SK-N-SH (cell line): ENCODE data around the gene AFM. TPM values are rescaled to one million over a fixed set of nuclear protein-coding genes. Genes with fewer than 3 reads are reported as not detected.

Experiments used
- CTCF ChIA-PET: fragments of 300-600, 350-600 bp; formaldehyde crosslinking; extraction: SDS; loops from one replicate; lab custom pipeline; 2021; lab: Yijun Ruan, JAX
- POLR2A ChIA-PET: fragments of 350-600 bp; sonication (Branson Sonifier 250); formaldehyde crosslinking; extraction: SDS; loops from one replicate; lab custom pipeline; 2020; ENCODE audit warnings: antibody characterized with exemption, inconsistent platforms; lab: Yijun Ruan, JAX
- DNase-seq: peaks from one replicate; pipeline ENCODE4 v3.0.0; 2012
- H2AFZ ChIP-seq: fragments of 200-600 bp; sonication (generic); 2 replicates; pipeline ENCODE4 v1.8.1; 2016; ENCODE audit warnings: antibody characterized with exemption, mild to moderate bottlenecking, low read depth
- H3F3A ChIP-seq: fragments of 200-600 bp; sonication (generic); replicated peaks from 2 replicates; pipeline ENCODE3; 2016; ENCODE audit warnings: antibody characterized with exemption, mild to moderate bottlenecking; ENCODE audit not compliant: insufficient read depth
- H3K27ac ChIP-seq, 2 experiments: fragments of 200-500 bp in 1 of 2; fragments of 200-600 bp in 1 of 2; sonication (Bioruptor generic) in 1 of 2; sonication (generic), shearing (Covaris generic) in 1 of 2; 2 replicates each; pipeline versions ENCODE4 v1.5.1 to v1.6.1; 2014 to 2016; ENCODE audit warnings: low read depth in 2 of 2, inconsistent platforms in 1 of 2, low read length in 1 of 2, mild to moderate bottlenecking in 1 of 2, mixed read lengths in 1 of 2
- H3K27me3 ChIP-seq: fragments of 200-600 bp; sonication (generic), shearing (Covaris generic); 2 replicates; pipeline ENCODE4 v1.6.1; 2016; ENCODE audit warnings: mixed run types; ENCODE audit not compliant: insufficient read depth
- H3K36me3 ChIP-seq, 2 experiments: fragments of 200-500 bp in 1 of 2; fragments of 200-600 bp in 1 of 2; sonication (Bioruptor generic) in 1 of 2; sonication (generic) in 1 of 2; replicated peaks in 1 of 2; 2 replicates each; pipeline versions ENCODE3 to v1.5.1; 2014 to 2016; ENCODE audit warnings: low read length in 1 of 2, mild to moderate bottlenecking in 1 of 2; ENCODE audit not compliant: insufficient read depth in 2 of 2, control insufficient read depth in 1 of 2
- H3K4me1 ChIP-seq, 2 experiments: fragments of 200-500 bp in 1 of 2; fragments of 200-600 bp in 1 of 2; sonication (Bioruptor generic) in 1 of 2; sonication (generic), shearing (Covaris generic) in 1 of 2; 2 replicates each; pipeline versions ENCODE4 v1.5.1 to v1.6.1; 2014 to 2016; ENCODE audit warnings: low read depth in 1 of 2, low read length in 1 of 2, mixed run types in 1 of 2; ENCODE audit not compliant: insufficient read depth in 2 of 2, control insufficient read depth in 1 of 2
- H3K4me2 ChIP-seq: fragments of 200-600 bp; sonication (generic), shearing (Covaris generic); 2 replicates; pipeline ENCODE4 v1.6.1; 2017; ENCODE audit warnings: mixed run types
- H3K4me3 ChIP-seq, 2 experiments: fragments of 200-500 bp in 1 of 2; fragments of 200-600 bp in 1 of 2; sonication (Bioruptor generic) in 1 of 2; sonication (generic), shearing (Covaris generic) in 1 of 2; 2 replicates each; pipeline versions ENCODE4 v1.5.1 to v1.8.1; 2014 to 2016; ENCODE audit warnings: low read depth in 2 of 2, inconsistent platforms in 1 of 2, low read length in 1 of 2, mild to moderate bottlenecking in 1 of 2, mixed read lengths in 1 of 2, moderate library complexity in 1 of 2
- H3K79me2 ChIP-seq: fragments of 200-600 bp; sonication (generic); 2 replicates; pipeline ENCODE4 v1.8.1; 2017; ENCODE audit warnings: mild to moderate bottlenecking; ENCODE audit not compliant: insufficient read depth
- H3K9ac ChIP-seq: fragments of 200-600 bp; sonication (generic); 2 replicates; pipeline ENCODE4 v1.6.1; 2017; ENCODE audit warnings: mixed run types
- H3K9me2 ChIP-seq: fragments of 200-600 bp; sonication (generic); 2 replicates; pipeline ENCODE4 v1.6.1; 2017; ENCODE audit warnings: mixed run types
- H3K9me3 ChIP-seq: fragments of 200-600 bp; sonication (generic); 2 replicates; pipeline ENCODE4 v1.6.1; 2017; ENCODE audit warnings: mixed run types, mild to moderate bottlenecking, moderate library complexity
- H4K20me1 ChIP-seq: fragments of 200-600 bp; sonication (generic); 2 replicates; pipeline ENCODE4 v1.6.1; 2017; ENCODE audit warnings: mild to moderate bottlenecking, mixed run types; ENCODE audit not compliant: insufficient read depth
- CHD2 ChIP-seq: fragments of 150-350 bp; IDR thresholded peaks from 2 replicates; pipeline ENCODE4 v1.6.1; 2018; ENCODE audit warnings: low read length; ENCODE audit not compliant: partially characterized antibody
- ELF1 ChIP-seq: IDR thresholded peaks from 2 replicates; pipeline ENCODE4 v1.4.0; 2012
- EZH2phosphoT487 ChIP-seq: fragments of 200-600 bp; sonication (generic); IDR thresholded peaks from 2 replicates; pipeline ENCODE4 v1.6.1; 2017; ENCODE audit warnings: low read depth, mixed run types, mild to moderate bottlenecking, antibody characterized with exemption, moderate library complexity, borderline replicate concordance
- FOSL2 ChIP-seq: IDR thresholded peaks from 2 replicates; pipeline ENCODE4 v1.4.0; 2012; ENCODE audit warnings: low read depth, mild to moderate bottlenecking, moderate library complexity, borderline replicate concordance
- FOXJ3 ChIP-seq: sonication (generic); formaldehyde crosslinking; IDR thresholded peaks from 2 replicates; pipeline ENCODE4 v1.5.1; 2020; ENCODE audit warnings: mild to moderate bottlenecking, missing genetic modification reagents
- GABPA ChIP-seq: IDR thresholded peaks from 2 replicates; pipeline ENCODE4 v1.4.0; 2012; ENCODE audit warnings: low read depth, mild to moderate bottlenecking
- GATA2 ChIP-seq: sonication (generic); formaldehyde crosslinking; IDR thresholded peaks from 2 replicates; pipeline ENCODE4 v1.5.0; 2020; ENCODE audit warnings: mild to moderate bottlenecking, missing genetic modification reagents
- IRF3 ChIP-seq: fragments of 150-350 bp; IDR thresholded peaks from 2 replicates; pipeline ENCODE4 v1.6.1; 2016; ENCODE audit warnings: mild to moderate bottlenecking, low read depth, low read length
- JUND ChIP-seq: IDR thresholded peaks from 2 replicates; pipeline ENCODE4 v1.4.0; 2012
- MEF2A ChIP-seq: IDR thresholded peaks from 2 replicates; pipeline ENCODE4 v1.4.0; 2012; ENCODE audit warnings: low read depth, borderline replicate concordance
- MXI1 ChIP-seq: IDR thresholded peaks from 2 replicates; pipeline ENCODE4 v1.6.1; 2012; ENCODE audit warnings: mild to moderate bottlenecking, low read depth, low read length, improper control_type of control experiment
- NFIC ChIP-seq: IDR thresholded peaks from 2 replicates; pipeline ENCODE4 v1.4.0; 2012; ENCODE audit warnings: borderline replicate concordance
- RAD21 ChIP-seq: IDR thresholded peaks from 2 replicates; pipeline ENCODE4 v1.6.1; 2012; ENCODE audit warnings: mild to moderate bottlenecking, low read length
- RCOR1 ChIP-seq: fragments of 150-350 bp; IDR thresholded peaks from 2 replicates; pipeline ENCODE4 v1.6.1; 2017; ENCODE audit warnings: antibody characterized with exemption, low read length
- RFX5 ChIP-seq: IDR thresholded peaks from 2 replicates; pipeline ENCODE4 v1.6.1; 2012; ENCODE audit warnings: mild to moderate bottlenecking, improper control_type of control experiment, low read length
- RXRA ChIP-seq: IDR thresholded peaks from 2 replicates; pipeline ENCODE4 v1.4.0; 2012; ENCODE audit warnings: low read depth, mild to moderate bottlenecking, borderline replicate concordance
- SIN3A ChIP-seq: IDR thresholded peaks from 2 replicates; pipeline ENCODE4 v1.6.1; 2012; ENCODE audit warnings: low read depth, mild to moderate bottlenecking, low read length, moderate library complexity, borderline replicate concordance
- SMC3 ChIP-seq: IDR thresholded peaks from 2 replicates; pipeline ENCODE4 v1.6.1; 2012; ENCODE audit warnings: low read depth, low read length, improper control_type of control experiment
- TEAD4 ChIP-seq: IDR thresholded peaks from 2 replicates; pipeline ENCODE4 v1.4.0; 2012; ENCODE audit warnings: mild to moderate bottlenecking, borderline replicate concordance; ENCODE audit not compliant: insufficient read depth
- USF2 ChIP-seq: fragments of 150-350 bp; IDR thresholded peaks from 2 replicates; pipeline ENCODE4 v1.6.1; 2017; ENCODE audit warnings: antibody characterized with exemption, low read length, low read depth, borderline replicate concordance
- YY1 ChIP-seq: IDR thresholded peaks from 2 replicates; pipeline ENCODE4 v1.4.0; 2012; ENCODE audit warnings: low read depth, mild to moderate bottlenecking
- polyA plus RNA-seq, 3 experiments: library from polyadenylated mRNA; depleted of rRNA; stranded (reverse); fragments of >200 nt; gene quantifications; 2 replicates each; pipeline ENCODE4 v1.2.3, GENCODE V29; 2012
- TF ChIP-seq, protein P1 (sequence below): IDR thresholded peaks from 2 replicates; pipeline ENCODE4 v1.4.0; 2012; ENCODE audit warnings: low read depth, borderline replicate concordance
- TF ChIP-seq, protein P2 (sequence below): IDR thresholded peaks from 2 replicates; pipeline ENCODE4; 2012

AFM gene
- polyA plus RNA-seq, 1 of the 3 experiments (the other 2 are of a cell fraction) = not detected

DNA sequence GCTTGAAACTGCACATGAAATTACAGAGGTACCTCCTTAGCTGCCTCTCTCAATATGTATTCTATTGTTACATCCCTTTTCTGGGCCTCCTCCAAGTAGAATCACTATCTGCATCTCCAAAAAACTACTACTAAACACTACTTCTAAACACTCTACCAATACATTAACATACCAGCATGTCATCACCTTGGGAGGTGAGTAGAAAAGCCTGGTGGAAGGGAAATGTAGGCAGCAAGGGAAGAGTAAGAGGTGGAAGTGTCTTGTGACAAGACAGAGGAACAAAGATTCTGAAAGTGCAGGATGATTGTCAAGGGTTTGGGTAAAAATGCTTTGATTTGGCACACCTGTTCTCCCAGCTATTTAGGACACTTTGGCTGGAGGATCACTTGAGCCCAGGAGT lies 3.5 kb downstream of the AFM start:
- Histone ChIP-seq H3K27me3 (peaks cover 10% of the 10 kb centered on the region), H3K36me3 (no peaks in the 10 kb centered on the region), H3K9me2 (no peaks in the 10 kb centered on the region), H2AFZ (no peak overlapping the region), H3K27ac (no peak overlapping the region), H3F3A (no peaks in the 10 kb centered on the region), H3K9ac (no peak overlapping the region), H4K20me1 (no peaks in the 10 kb centered on the region), H3K79me2 (no peaks in the 10 kb centered on the region), H3K4me1 (no peaks in the 10 kb centered on the region), H3K4me2 (no peak overlapping the region), H3K9me3 (no peaks in the 10 kb centered on the region), H3K4me3 (no peak overlapping the region)
- ChIA-PET POLR2A (no interaction called here), CTCF (no interaction called here)
- TF ChIP-seq MEF2A (no peak), SMC3 (no peak), MXI1 (no peak), FOSL2 (no peak), USF2 (no peak), GABPA (no peak), ELF1 (no peak), JUND (no peak), RXRA (no peak), YY1 (no peak), EZH2phosphoT487 (no peak), GATA2 (CRISPR knock-in tag) (no peak), RCOR1 (no peak), TEAD4 (no peak)
- TF ChIP-seq, protein P1, sequence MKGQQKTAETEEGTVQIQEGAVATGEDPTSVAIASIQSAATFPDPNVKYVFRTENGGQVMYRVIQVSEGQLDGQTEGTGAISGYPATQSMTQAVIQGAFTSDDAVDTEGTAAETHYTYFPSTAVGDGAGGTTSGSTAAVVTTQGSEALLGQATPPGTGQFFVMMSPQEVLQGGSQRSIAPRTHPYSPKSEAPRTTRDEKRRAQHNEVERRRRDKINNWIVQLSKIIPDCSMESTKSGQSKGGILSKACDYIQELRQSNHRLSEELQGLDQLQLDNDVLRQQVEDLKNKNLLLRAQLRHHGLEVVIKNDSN = no peak
- no peak for DNase-seq

DNA sequence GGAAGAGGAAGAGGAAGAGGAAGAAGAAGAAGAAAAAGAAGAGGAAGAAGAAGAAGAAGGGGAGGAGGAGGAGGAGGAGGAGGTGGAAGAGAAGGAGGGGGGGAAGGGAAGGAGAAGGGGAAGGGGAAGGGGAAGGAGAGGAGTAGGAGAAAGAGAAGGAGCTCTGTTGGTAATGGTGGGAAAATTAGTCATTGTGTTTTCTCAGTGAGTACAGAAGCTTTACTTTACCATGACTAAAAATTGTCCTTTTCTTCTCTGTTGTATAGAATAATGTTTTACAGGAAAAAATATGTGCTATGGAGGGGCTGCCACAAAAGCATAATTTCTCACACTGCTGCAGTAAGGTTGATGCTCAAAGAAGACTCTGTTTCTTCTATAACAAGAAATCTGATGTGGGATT lies 4.1 kb downstream of the AFM start:
- Histone ChIP-seq H4K20me1 (no peaks in the 10 kb centered on the region), H3K9ac (no peak overlapping the region), H3K4me3 (no peak overlapping the region), H3F3A (no peaks in the 10 kb centered on the region), H3K79me2 (no peaks in the 10 kb centered on the region), H3K4me2 (no peak overlapping the region), H3K36me3 (no peaks in the 10 kb centered on the region), H3K9me2 (no peaks in the 10 kb centered on the region), H2AFZ (no peak overlapping the region), H3K9me3 (no peaks in the 10 kb centered on the region), H3K4me1 (no peaks in the 10 kb centered on the region), H3K27me3 (peaks cover 10% of the 10 kb centered on the region), H3K27ac (no peak overlapping the region)
- ChIA-PET POLR2A (no interaction called here), CTCF (no interaction called here)
- no peak for DNase-seq
- TF ChIP-seq GABPA = no peak
- TF ChIP-seq IRF3 = no peak
- no peak for TF ChIP-seq RAD21
- no peak for TF ChIP-seq RFX5
- TF ChIP-seq, protein P1 = no peak
- no peak for TF ChIP-seq YY1
- no peak for TF ChIP-seq USF2
- no peak for TF ChIP-seq CHD2
- no peak for TF ChIP-seq EZH2phosphoT487
- no peak for TF ChIP-seq SIN3A
- TF ChIP-seq, protein P2, sequence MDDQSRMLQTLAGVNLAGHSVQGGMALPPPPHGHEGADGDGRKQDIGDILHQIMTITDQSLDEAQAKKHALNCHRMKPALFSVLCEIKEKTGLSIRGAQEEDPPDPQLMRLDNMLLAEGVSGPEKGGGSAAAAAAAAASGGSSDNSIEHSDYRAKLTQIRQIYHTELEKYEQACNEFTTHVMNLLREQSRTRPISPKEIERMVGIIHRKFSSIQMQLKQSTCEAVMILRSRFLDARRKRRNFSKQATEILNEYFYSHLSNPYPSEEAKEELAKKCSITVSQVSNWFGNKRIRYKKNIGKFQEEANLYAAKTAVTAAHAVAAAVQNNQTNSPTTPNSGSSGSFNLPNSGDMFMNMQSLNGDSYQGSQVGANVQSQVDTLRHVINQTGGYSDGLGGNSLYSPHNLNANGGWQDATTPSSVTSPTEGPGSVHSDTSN = no peak
- no peak for TF ChIP-seq FOXJ3 (CRISPR knock-in tag)
- TF ChIP-seq RCOR1 = no peak
- no peak for TF ChIP-seq NFIC
- no peak for TF ChIP-seq MXI1
